Measurements from ENCODE around the gene COL6A2.
"Not testable (repeated sequence)": the region's sequence is repeated elsewhere in the genome, so short reads cannot be mapped to it uniquely, and the experiment has no call there.

Gene COL6A2

GRCh38 chr21:46100906-46101305 lies 3.0 kb downstream of the COL6A2 start:
- no peak for DNase-seq (ENCODE audit: low read depth)
- H3K4me3 ChIP-seq (ENCODE audit: control insufficient read depth, low read depth, low read length), result peak overlapping the region; percentile 85
- TF ChIP-seq CTCF (conservative IDR thresholded peaks at IDR 0.05; ENCODE audit: control insufficient read depth, insufficient read depth, low read depth, low read length), result no peak

- no peak overlapping the region for H3K4me3 ChIP-seq (ENCODE audit: control insufficient read depth, low read depth, low read length)
- no peak for DNase-seq (ENCODE audit: low read depth)
- TF ChIP-seq CTCF (conservative IDR thresholded peaks at IDR 0.05; ENCODE audit: control insufficient read depth, insufficient read depth, low read depth, low read length), result no peak
These were observed 6.2 kb downstream of the COL6A2 start for GRCh38 chr21:46104104-46104503.

- DNase-seq (ENCODE audit: low read depth), result peak; percentile 2
- H3K4me3 ChIP-seq (ENCODE audit: control insufficient read depth, low read depth, low read length), result not testable (repeated sequence)
These were observed 9.5 kb downstream of the COL6A2 start for GRCh38 chr21:46107376-46107775.

- H3K4me3 ChIP-seq (ENCODE audit: control insufficient read depth, low read depth, low read length), result no peak overlapping the region
- peak; percentile 45 for DNase-seq (ENCODE audit: low read depth)
- no peak for TF ChIP-seq CTCF (conservative IDR thresholded peaks at IDR 0.05; ENCODE audit: control insufficient read depth, insufficient read depth, low read depth, low read length)
These were observed 11.0 kb downstream of the COL6A2 start for GRCh38 chr21:46108827-46109312.

GRCh38 chr21:46109313-46110221 lies 11.7 kb downstream of the COL6A2 start:
- no peak for TF ChIP-seq CTCF (conservative IDR thresholded peaks at IDR 0.05; ENCODE audit: control insufficient read depth, insufficient read depth, low read depth, low read length)

GRCh38 chr21:46110499-46111192 lies 12.7 kb downstream of the COL6A2 start:
- TF ChIP-seq CTCF (conservative IDR thresholded peaks at IDR 0.05; ENCODE audit: control insufficient read depth, insufficient read depth, low read depth, low read length), result no peak
- H3K4me3 ChIP-seq (ENCODE audit: control insufficient read depth, low read depth, low read length), result no peak overlapping the region
- DNase-seq (ENCODE audit: low read depth), result peak; percentile 39

More at GRCh38 chr21:46109313-46110221, 11.7 kb downstream of the COL6A2 start:
- H3K4me3 ChIP-seq (ENCODE audit: control insufficient read depth, low read depth, low read length), result no peak overlapping the region
- DNase-seq (ENCODE audit: low read depth), result peak; percentile 12

- no peak overlapping the region for H3K4me3 ChIP-seq (ENCODE audit: control insufficient read depth, low read depth, low read length)
- TF ChIP-seq CTCF (conservative IDR thresholded peaks at IDR 0.05; ENCODE audit: control insufficient read depth, insufficient read depth, low read depth, low read length), result no peak
- DNase-seq (ENCODE audit: low read depth), result no peak
These were observed 13.3 kb downstream of the COL6A2 start for GRCh38 chr21:46111193-46111571.

Data from fibroblast of mammary gland (primary cell).